C4-2B (cell line): ENCODE data around the gene ITGAV.

Experiments used
- H3K27ac ChIP-seq: fragments of 450-650 bp; 2 replicates; pipeline ENCODE4 v1.5.1; 2017
- ZFX ChIP-seq: fragments of 450-650 bp; IDR thresholded peaks from 2 replicates; pipeline ENCODE4 v1.6.1; 2017
- TF ChIP-seq, protein P1 (sequence below): fragments of 450-650 bp; conservative IDR thresholded peaks from 2 replicates; pipeline ENCODE4 v1.5.1; 2017; ENCODE audit warnings: mild to moderate bottlenecking

The ITGAV gene

DNA sequence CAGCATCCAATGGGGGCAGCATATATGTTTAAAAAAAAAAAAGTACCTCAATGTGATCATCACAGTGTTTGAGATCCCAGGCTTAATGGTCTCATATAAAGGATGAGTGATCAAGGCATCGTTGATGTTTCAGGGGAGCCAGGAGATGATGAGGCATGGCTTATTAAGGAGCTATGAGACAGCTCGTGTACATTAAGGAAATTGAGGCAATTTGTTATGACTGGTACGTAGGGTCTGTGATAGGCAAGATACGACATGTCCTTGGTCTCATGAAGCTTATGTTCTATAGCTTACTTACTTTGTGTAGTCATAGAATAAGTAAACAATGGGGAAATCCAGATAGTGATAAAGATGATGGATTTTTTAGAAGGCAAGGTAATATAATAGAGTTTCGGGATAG is 54.9 kb downstream of the ITGAV start:
- no peak overlapping the region for H3K27ac ChIP-seq
- no peak for TF ChIP-seq ZFX
- TF ChIP-seq, protein P1, sequence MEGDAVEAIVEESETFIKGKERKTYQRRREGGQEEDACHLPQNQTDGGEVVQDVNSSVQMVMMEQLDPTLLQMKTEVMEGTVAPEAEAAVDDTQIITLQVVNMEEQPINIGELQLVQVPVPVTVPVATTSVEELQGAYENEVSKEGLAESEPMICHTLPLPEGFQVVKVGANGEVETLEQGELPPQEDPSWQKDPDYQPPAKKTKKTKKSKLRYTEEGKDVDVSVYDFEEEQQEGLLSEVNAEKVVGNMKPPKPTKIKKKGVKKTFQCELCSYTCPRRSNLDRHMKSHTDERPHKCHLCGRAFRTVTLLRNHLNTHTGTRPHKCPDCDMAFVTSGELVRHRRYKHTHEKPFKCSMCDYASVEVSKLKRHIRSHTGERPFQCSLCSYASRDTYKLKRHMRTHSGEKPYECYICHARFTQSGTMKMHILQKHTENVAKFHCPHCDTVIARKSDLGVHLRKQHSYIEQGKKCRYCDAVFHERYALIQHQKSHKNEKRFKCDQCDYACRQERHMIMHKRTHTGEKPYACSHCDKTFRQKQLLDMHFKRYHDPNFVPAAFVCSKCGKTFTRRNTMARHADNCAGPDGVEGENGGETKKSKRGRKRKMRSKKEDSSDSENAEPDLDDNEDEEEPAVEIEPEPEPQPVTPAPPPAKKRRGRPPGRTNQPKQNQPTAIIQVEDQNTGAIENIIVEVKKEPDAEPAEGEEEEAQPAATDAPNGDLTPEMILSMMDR, result no peak

DNA sequence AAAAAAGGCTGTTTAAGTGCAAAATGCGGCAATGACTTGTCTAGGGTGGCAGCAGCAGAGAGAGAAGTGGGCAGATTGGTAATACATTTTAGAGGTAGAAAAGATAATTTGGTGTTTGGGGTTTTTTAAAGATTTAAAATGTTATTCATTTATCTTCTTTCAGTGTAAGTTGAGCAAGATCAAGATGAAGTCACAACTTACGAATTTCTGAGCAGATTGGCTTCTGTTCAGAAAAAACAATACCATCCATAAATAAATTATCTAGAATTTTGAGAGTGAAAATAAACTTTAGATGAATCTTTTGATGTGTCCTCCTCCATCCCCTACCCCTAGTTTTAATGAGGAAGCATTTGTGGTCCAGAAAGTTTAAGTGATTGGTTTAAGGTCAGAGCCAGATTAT is 56.1 kb downstream of the ITGAV start:
- H3K27ac ChIP-seq, result no peak overlapping the region
- no peak for TF ChIP-seq ZFX
- TF ChIP-seq, protein P1, result no peak

DNA sequence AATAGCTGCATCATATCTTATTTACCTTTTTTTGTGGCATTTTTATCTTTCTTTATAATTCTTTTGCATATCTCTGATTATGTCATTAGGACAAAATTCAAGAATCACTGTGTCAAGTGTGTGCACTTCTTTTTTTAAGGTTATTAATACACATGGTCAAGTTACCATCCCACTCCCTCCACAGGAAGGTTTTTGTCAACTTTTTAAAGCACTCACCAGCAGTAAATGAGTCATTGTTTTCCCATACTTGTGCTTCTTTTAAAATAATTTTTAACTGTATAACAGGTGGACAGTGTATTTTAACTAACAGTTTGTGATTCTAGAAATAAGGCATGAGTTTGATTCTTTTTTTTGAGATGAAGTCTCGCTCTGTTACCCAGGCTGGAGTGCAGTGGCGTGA is 58.3 kb downstream of the ITGAV start:
- no peak for TF ChIP-seq ZFX
- TF ChIP-seq, protein P1, result no peak
- no peak overlapping the region for H3K27ac ChIP-seq

DNA sequence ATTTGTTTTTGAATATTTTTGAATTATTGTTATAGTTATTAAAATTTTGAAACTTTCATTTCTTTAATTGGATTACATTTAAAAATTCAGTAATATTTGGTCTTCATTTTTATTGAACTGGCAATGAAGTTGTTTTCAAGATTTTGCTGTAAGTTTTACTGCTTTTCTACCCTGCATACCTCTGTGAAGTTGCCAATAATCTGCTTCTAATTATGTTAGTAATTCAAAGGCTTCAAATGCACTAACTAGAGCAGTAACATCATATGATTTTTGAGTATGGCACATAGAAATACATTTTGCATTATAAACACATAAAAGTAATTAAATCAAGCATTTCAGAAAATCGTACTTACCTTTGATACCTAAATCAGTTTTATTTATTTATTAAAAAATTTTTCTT is 63.7 kb downstream of the ITGAV start:
- TF ChIP-seq, protein P1, result no peak
- TF ChIP-seq ZFX, result no peak
- H3K27ac ChIP-seq, result no peak overlapping the region

DNA sequence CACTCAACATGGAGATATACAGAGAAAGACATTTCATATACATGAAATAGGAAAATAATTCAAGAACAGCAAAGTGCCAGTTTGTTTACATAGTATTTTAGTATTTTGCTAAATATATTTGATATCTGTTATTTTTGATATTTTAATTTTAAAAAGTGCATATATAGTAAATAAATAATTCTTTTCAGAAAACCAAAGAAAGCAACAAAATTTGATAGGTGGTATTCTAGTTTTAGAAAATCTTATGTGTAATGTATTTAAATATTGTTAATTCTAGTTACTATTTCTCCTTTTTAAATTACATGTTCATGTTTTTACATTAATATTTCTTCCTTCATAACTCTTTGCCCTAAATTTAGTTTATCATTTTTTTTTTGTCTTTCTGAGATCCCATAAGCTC is 69.5 kb downstream of the ITGAV start:
- TF ChIP-seq ZFX, result no peak
- TF ChIP-seq, protein P1, result no peak

DNA sequence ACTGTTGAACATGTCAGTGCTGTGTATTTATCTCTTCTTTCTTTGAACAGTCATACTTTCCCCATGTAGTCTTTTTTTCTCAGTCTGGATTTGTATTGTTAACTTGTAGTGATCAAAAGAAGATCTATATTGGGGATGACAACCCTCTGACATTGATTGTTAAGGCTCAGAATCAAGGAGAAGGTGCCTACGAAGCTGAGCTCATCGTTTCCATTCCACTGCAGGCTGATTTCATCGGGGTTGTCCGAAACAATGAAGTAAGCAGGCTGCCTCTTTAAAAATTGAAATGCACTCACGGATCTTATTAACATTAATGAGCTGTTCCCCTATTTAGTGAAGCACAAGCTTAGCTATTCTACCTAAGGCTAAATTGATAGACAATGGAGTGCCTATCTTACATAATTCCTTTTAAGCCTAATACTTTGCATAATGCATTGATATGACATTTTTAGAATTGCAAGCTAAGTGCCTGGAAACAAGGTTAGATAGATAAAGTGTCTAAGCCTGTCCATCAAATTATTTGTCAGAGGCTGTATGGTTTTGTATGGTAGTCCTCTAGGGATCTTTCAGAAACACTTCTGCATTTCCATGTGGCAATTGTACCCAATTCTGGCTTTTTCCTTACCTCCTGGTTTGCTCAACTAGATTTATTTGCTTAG is 74.7 kb downstream of the ITGAV start:
- TF ChIP-seq ZFX, result no peak
- TF ChIP-seq, protein P1, result no peak
- no peak overlapping the region for H3K27ac ChIP-seq

More for the DNA sequence above, 69.5 kb downstream of the ITGAV start:
- H3K27ac ChIP-seq, result no peak overlapping the region

DNA sequence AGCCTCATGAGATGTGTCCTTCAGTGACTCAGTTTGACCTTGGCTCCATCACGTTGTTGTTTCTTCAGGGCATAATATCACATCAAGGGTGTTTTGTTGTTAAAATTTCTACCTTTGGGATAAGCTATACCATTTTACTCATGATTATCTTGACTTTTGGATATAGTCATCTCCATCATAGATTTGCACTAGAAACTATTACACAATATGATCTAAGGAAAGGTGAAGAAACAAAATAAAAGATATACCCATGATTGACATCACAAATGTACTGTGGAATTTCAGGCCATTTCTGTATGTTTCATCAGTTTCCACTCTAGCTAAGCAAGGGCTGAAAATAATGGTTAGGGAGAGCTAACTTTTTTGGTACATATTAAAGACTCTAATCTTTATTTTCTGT is 79.3 kb downstream of the ITGAV start:
- TF ChIP-seq, protein P1, result no peak
- no peak for TF ChIP-seq ZFX
- H3K27ac ChIP-seq, result no peak overlapping the region
